ENCODE measurements around the gene TATDN2. TPM values are rescaled to one million over a fixed set of nuclear protein-coding genes. Genes with fewer than 3 reads are reported as not detected.

Gene TATDN2
- total and polyA plus RNA-seq, 2 experiments from 2014 or later = 4.6 to 8.4 TPM

- Histone ChIP-seq H3K36me3 (ENCODE audit: low read depth) (no peaks in the 10 kb centered on the region), H4K20me1 (ENCODE audit: insufficient read depth) (no peaks in the 10 kb centered on the region), H3F3A (ENCODE audit: insufficient read depth) (0 out of 2 replicates have a peak, but pooled peaks cover 2% of the 10 kb centered on the region), H3K79me2 (ENCODE audit: insufficient read depth) (no peaks in the 10 kb centered on the region), H3K4me1 (ENCODE audit: insufficient read depth) (peaks cover 8% of the 10 kb centered on the region; the same call in 1 of the 2 replicates), H3K27ac (no peak overlapping the region), H3K9me2 (ENCODE audit: insufficient read depth) (no peaks in the 10 kb centered on the region), H3K27me3 (replicated peaks; ENCODE audit: insufficient read depth) (no peaks in the 10 kb centered on the region), H3K9me3 (ENCODE audit: low read depth) (no peaks in the 10 kb centered on the region), H3K4me3 (no peak overlapping the region), H2AFZ (no peak overlapping the region), H3K4me2 (ENCODE audit: unreplicated experiment) (no peak overlapping the region), H3K9ac (no peak overlapping the region)
- no peak for DNase-seq
- 79 to 80% methylated on average over 3 of the region's 3 CpGs for WGBS, 2 experiments (ENCODE audit: low coverage in 1 of 2, low lambda C conversion rate in 2 of 2, missing lambda C conversion rate in 2 of 2)
- TF ChIP-seq EZH2 (IDR thresholded peaks at IDR 0.05; ENCODE audit: insufficient read depth, poor library complexity, severe bottlenecking) (no peak), EZH2phosphoT487 (IDR thresholded peaks at IDR 0.05; ENCODE audit: insufficient read depth, low read depth) (no peak)
- in situ Hi-C loops (cut with MboI) = no loop called here
These were observed 30.9 kb upstream of the TATDN2 start for GRCh38 chr3:10217359-10217758.

- H3K79me2 ChIP-seq (ENCODE audit: insufficient read depth) = no peaks in the 10 kb centered on the region
- in situ Hi-C loops (cut with MboI) = no loop called here
- H3K27me3 ChIP-seq (replicated peaks; ENCODE audit: insufficient read depth) = no peaks in the 10 kb centered on the region
These were observed 28.5 kb upstream of the TATDN2 start for GRCh38 chr3:10219737-10220136.

GRCh38 chr3:10223676-10224639 is 24.3 kb upstream of the TATDN2 start:
- Histone ChIP-seq H3K4me1 (ENCODE audit: insufficient read depth) (peaks cover 12% of the 10 kb centered on the region; the same call in 1 of the 2 replicates), H3K9me3 (ENCODE audit: low read depth) (no peaks in the 10 kb centered on the region), H3K27me3 (replicated peaks; ENCODE audit: insufficient read depth) (no peaks in the 10 kb centered on the region), H3K27ac (no peak overlapping the region), H3K79me2 (ENCODE audit: insufficient read depth) (no peaks in the 10 kb centered on the region), H3K36me3 (ENCODE audit: low read depth) (no peaks in the 10 kb centered on the region), H2AFZ (no peak overlapping the region), H3F3A (ENCODE audit: insufficient read depth) (0 out of 2 replicates have a peak, but pooled peaks cover 7% of the 10 kb centered on the region), H3K4me3 (no peak overlapping the region), H3K9me2 (ENCODE audit: insufficient read depth) (no peaks in the 10 kb centered on the region), H4K20me1 (ENCODE audit: insufficient read depth) (no peaks in the 10 kb centered on the region), H3K9ac (no peak overlapping the region), H3K4me2 (ENCODE audit: unreplicated experiment) (no peak overlapping the region)
- peak; percentile 23 for DNase-seq
- in situ Hi-C loops (cut with MboI) = no loop called here
- WGBS, 2 experiments (ENCODE audit: low coverage in 1 of 2, low lambda C conversion rate in 2 of 2, missing lambda C conversion rate in 2 of 2) = 64 to 66% methylated on average over 10 of the region's 10 CpGs
- TF ChIP-seq EZH2phosphoT487 (IDR thresholded peaks at IDR 0.05; ENCODE audit: insufficient read depth, low read depth) (no peak), EZH2 (IDR thresholded peaks at IDR 0.05; ENCODE audit: insufficient read depth, poor library complexity, severe bottlenecking) (no peak)

More at GRCh38 chr3:10219737-10220136, 28.5 kb upstream of the TATDN2 start:
- no peak for TF ChIP-seq EZH2 (IDR thresholded peaks at IDR 0.05; ENCODE audit: insufficient read depth, poor library complexity, severe bottlenecking)
- H4K20me1 ChIP-seq (ENCODE audit: insufficient read depth) = no peaks in the 10 kb centered on the region
- WGBS, 2 experiments (ENCODE audit: low coverage in 1 of 2, low lambda C conversion rate in 2 of 2, missing lambda C conversion rate in 2 of 2) = 80 to 83% methylated on average over 9 of the region's 9 CpGs
- H2AFZ ChIP-seq = no peak overlapping the region
- DNase-seq = no peak
- no peaks in the 10 kb centered on the region for H3K9me3 ChIP-seq (ENCODE audit: low read depth)
- no peak overlapping the region for H3K4me2 ChIP-seq (ENCODE audit: unreplicated experiment)
- no peak overlapping the region for H3K27ac ChIP-seq
- H3K9me2 ChIP-seq (ENCODE audit: insufficient read depth) = no peaks in the 10 kb centered on the region
- no peak overlapping the region for H3K4me3 ChIP-seq
- H3F3A ChIP-seq (ENCODE audit: insufficient read depth) = 0 out of 2 replicates have a peak, but pooled peaks cover 7% of the 10 kb centered on the region
- H3K4me1 ChIP-seq (ENCODE audit: insufficient read depth) = peaks cover 12% of the 10 kb centered on the region; the same call in 1 of the 2 replicates
- H3K9ac ChIP-seq = no peak overlapping the region
- no peaks in the 10 kb centered on the region for H3K36me3 ChIP-seq (ENCODE audit: low read depth)

GRCh38 chr3:10224794-10225665 is 23.2 kb upstream of the TATDN2 start:
- no peaks in the 10 kb centered on the region for H3K79me2 ChIP-seq (ENCODE audit: insufficient read depth)
- no peak overlapping the region for H3K27ac ChIP-seq
- H3K4me2 ChIP-seq (ENCODE audit: unreplicated experiment) = no peak overlapping the region
- no peaks in the 10 kb centered on the region for H3K36me3 ChIP-seq (ENCODE audit: low read depth)
- no peak overlapping the region for H3K9ac ChIP-seq
- in situ Hi-C loops (cut with MboI) = no loop called here
- no peaks in the 10 kb centered on the region for H3K27me3 ChIP-seq (replicated peaks; ENCODE audit: insufficient read depth)
- 92 to 96% methylated on average over 4 of the region's 4 CpGs for WGBS, 2 experiments (ENCODE audit: low coverage in 1 of 2, low lambda C conversion rate in 2 of 2, missing lambda C conversion rate in 2 of 2)
- DNase-seq = peak; percentile 85
- no peak overlapping the region for H3K4me3 ChIP-seq
- H3K9me3 ChIP-seq (ENCODE audit: low read depth) = no peaks in the 10 kb centered on the region
- TF ChIP-seq EZH2 (IDR thresholded peaks at IDR 0.05; ENCODE audit: insufficient read depth, poor library complexity, severe bottlenecking) = no peak
- no peak for TF ChIP-seq EZH2phosphoT487 (IDR thresholded peaks at IDR 0.05; ENCODE audit: insufficient read depth, low read depth)
- no peaks in the 10 kb centered on the region for H4K20me1 ChIP-seq (ENCODE audit: insufficient read depth)
- H3F3A ChIP-seq (ENCODE audit: insufficient read depth) = 0 out of 2 replicates have a peak, but pooled peaks cover 7% of the 10 kb centered on the region
- H2AFZ ChIP-seq = no peak overlapping the region
- no peaks in the 10 kb centered on the region for H3K9me2 ChIP-seq (ENCODE audit: insufficient read depth)
- peaks cover 12% of the 10 kb centered on the region; the same call in 1 of the 2 replicates for H3K4me1 ChIP-seq (ENCODE audit: insufficient read depth)

Measured in GM23248 (cell line).